ENCODE data around the gene TLDC2.

- TF ChIP-seq POLR2A (IDR thresholded peaks at IDR 0.05; ENCODE audit: low read length) (no peak), GATA1 (IDR thresholded peaks at IDR 0.05; ENCODE audit: low read depth, low read length) (no peak)
Measured at GRCh38 chr20:36929691-36930090, 53.8 kb downstream of the TLDC2 start.

All from erythroblast (primary cell).